Measurements from ENCODE around the gene RNF150. TPM values are rescaled to one million over a fixed set of nuclear protein-coding genes. Genes with fewer than 3 reads are reported as not detected.

The RNF150 gene
- polyA plus RNA-seq, 1 donor from 2014 or later = 15.3 TPM

DNA sequence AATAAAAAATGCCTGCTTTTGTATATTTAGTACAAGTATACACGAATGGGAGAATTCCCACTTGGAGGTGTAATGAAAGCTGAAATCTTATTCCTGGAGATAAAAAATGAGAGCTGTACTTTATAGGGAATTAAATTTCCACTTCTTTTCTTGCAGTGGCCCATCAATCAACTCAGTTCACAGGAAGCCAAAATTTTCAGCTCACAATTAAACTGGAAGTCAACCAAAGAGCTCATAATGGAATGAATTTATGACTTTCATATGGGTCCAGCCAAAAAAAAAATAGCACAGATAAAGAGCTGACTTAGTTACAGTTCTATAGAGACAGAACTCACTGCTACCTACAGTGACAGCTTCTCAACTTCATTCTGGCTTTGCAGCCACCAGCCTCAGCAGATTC lies 261.9 kb downstream of the RNF150 start:
- H3F3A ChIP-seq (ENCODE audit: insufficient read depth, low read length, poor library complexity, severe bottlenecking) = no peaks in the 10 kb centered on the region
- no peaks in the 10 kb centered on the region for H3K36me3 ChIP-seq (ENCODE audit: insufficient read depth, low read length)
- no peak for TF ChIP-seq RAD21 (conservative IDR thresholded peaks at IDR 0.05)
- no peaks in the 10 kb centered on the region for H3K9me2 ChIP-seq (ENCODE audit: insufficient read depth, low read length)
- no peaks in the 10 kb centered on the region for H3K79me2 ChIP-seq (replicated peaks; ENCODE audit: insufficient read depth, low read length)
- H4K20me1 ChIP-seq (ENCODE audit: insufficient read depth) = no peaks in the 10 kb centered on the region
- no peak overlapping the region for H2AFZ ChIP-seq (ENCODE audit: low read depth, low read length)
- H3K4me2 ChIP-seq (ENCODE audit: low read length) = no peak overlapping the region
- H3K27ac ChIP-seq (ENCODE audit: low read length) = no peak overlapping the region
- no peak overlapping the region for H3K4me3 ChIP-seq (ENCODE audit: low read length)
- H3K27me3 ChIP-seq (ENCODE audit: insufficient read depth, low read depth, low read length) = peaks cover 46% of the 10 kb centered on the region
- no peak overlapping the region for H3K9ac ChIP-seq (ENCODE audit: low read length)
- no peaks in the 10 kb centered on the region for H3K9me3 ChIP-seq (ENCODE audit: low read length)

DNA sequence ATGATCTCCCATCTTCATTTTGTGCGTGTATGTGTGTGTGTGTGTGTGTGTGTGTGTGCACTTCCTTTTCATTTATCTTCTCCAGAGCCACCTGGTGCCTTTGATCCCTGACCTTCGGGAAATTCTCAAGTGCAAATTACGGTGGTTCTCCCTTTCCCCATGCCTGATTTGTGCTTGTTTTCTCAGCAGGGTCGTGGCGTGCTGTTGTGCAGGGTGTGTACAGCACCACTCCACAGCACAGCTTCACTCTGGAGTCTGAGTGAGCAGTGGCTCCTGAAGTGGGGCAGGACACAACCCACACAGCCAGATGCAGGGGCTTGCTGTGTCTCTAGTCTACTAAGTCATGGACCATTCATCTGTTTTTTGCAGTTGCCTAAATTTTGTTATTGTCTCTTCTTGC lies 262.8 kb downstream of the RNF150 start:
- H3K9me3 ChIP-seq (ENCODE audit: low read length) = no peaks in the 10 kb centered on the region
- no peaks in the 10 kb centered on the region for H4K20me1 ChIP-seq (ENCODE audit: insufficient read depth)

GRCh38 chr4:140869446-140869845 lies 263.8 kb downstream of the RNF150 start:
- no peak for TF ChIP-seq SMC3 (conservative IDR thresholded peaks at IDR 0.05; ENCODE audit: poor library complexity)
- no peak for TF ChIP-seq POLR2AphosphoS5 (IDR thresholded peaks at IDR 0.05)
- TF ChIP-seq EZH2 (IDR thresholded peaks at IDR 0.05; ENCODE audit: borderline replicate concordance, insufficient read depth, low read length, poor library complexity, severe bottlenecking) = no peak
- no peak for TF ChIP-seq MXI1 (conservative IDR thresholded peaks at IDR 0.05; ENCODE audit: poor library complexity, severe bottlenecking)
- no peak for TF ChIP-seq EP300 (conservative IDR thresholded peaks at IDR 0.05; ENCODE audit: poor library complexity, severe bottlenecking)
- no peak for TF ChIP-seq REST (IDR thresholded peaks at IDR 0.05; ENCODE audit: borderline replicate concordance)
- TF ChIP-seq TAF1 (IDR thresholded peaks at IDR 0.05; ENCODE audit: low read depth) = no peak
- no peak for TF ChIP-seq RAD21 (conservative IDR thresholded peaks at IDR 0.05)
- H3K9me3 ChIP-seq (ENCODE audit: low read length) = no peaks in the 10 kb centered on the region
- H3K9me2 ChIP-seq (ENCODE audit: insufficient read depth, low read length) = no peaks in the 10 kb centered on the region
- no peak overlapping the region for H3K9ac ChIP-seq (ENCODE audit: low read length)
- H3K36me3 ChIP-seq (ENCODE audit: insufficient read depth, low read length) = no peaks in the 10 kb centered on the region
- no peak overlapping the region for H3K4me3 ChIP-seq (ENCODE audit: low read length)
- H3K4me2 ChIP-seq (ENCODE audit: low read length) = no peak overlapping the region
- H3K27ac ChIP-seq (ENCODE audit: low read length) = no peak overlapping the region
- no peak overlapping the region for H2AFZ ChIP-seq (ENCODE audit: low read depth, low read length)
- H3F3A ChIP-seq (ENCODE audit: insufficient read depth, low read length, poor library complexity, severe bottlenecking) = no peaks in the 10 kb centered on the region
- peaks cover 54% of the 10 kb centered on the region for H3K27me3 ChIP-seq (ENCODE audit: insufficient read depth, low read depth, low read length)
- H3K79me2 ChIP-seq (replicated peaks; ENCODE audit: insufficient read depth, low read length) = no peaks in the 10 kb centered on the region
- no peaks in the 10 kb centered on the region for H4K20me1 ChIP-seq (ENCODE audit: insufficient read depth)

More for the DNA sequence above, 262.8 kb downstream of the RNF150 start:
- H2AFZ ChIP-seq (ENCODE audit: low read depth, low read length) = no peak overlapping the region
- H3K27me3 ChIP-seq (ENCODE audit: insufficient read depth, low read depth, low read length) = peaks cover 46% of the 10 kb centered on the region
- H3K9me2 ChIP-seq (ENCODE audit: insufficient read depth, low read length) = no peaks in the 10 kb centered on the region
- no peaks in the 10 kb centered on the region for H3K36me3 ChIP-seq (ENCODE audit: insufficient read depth, low read length)
- H3K27ac ChIP-seq (ENCODE audit: low read length) = no peak overlapping the region
- H3K4me2 ChIP-seq (ENCODE audit: low read length) = no peak overlapping the region
- no peak for TF ChIP-seq EZH2 (IDR thresholded peaks at IDR 0.05; ENCODE audit: borderline replicate concordance, insufficient read depth, low read length, poor library complexity, severe bottlenecking)
- TF ChIP-seq TAF1 (IDR thresholded peaks at IDR 0.05; ENCODE audit: low read depth) = no peak
- no peak for TF ChIP-seq MXI1 (conservative IDR thresholded peaks at IDR 0.05; ENCODE audit: poor library complexity, severe bottlenecking)
- no peak for TF ChIP-seq REST (IDR thresholded peaks at IDR 0.05; ENCODE audit: borderline replicate concordance)
- no peak for TF ChIP-seq EP300 (conservative IDR thresholded peaks at IDR 0.05; ENCODE audit: poor library complexity, severe bottlenecking)
- H3K9ac ChIP-seq (ENCODE audit: low read length) = no peak overlapping the region
- H3F3A ChIP-seq (ENCODE audit: insufficient read depth, low read length, poor library complexity, severe bottlenecking) = no peaks in the 10 kb centered on the region
- no peak overlapping the region for H3K4me3 ChIP-seq (ENCODE audit: low read length)
- H3K79me2 ChIP-seq (replicated peaks; ENCODE audit: insufficient read depth, low read length) = no peaks in the 10 kb centered on the region

All from neural cell (in vitro differentiated cells).